ENCODE results near the gene RTN4R. TPM values are rescaled to one million over a fixed set of nuclear protein-coding genes. Genes with fewer than 3 reads are reported as not detected.

RTN4R gene
- total and polyA plus RNA-seq, 2 of the 4 experiments (the other 2 are of a cell fraction): 0.18 to 0.94 TPM

DNA sequence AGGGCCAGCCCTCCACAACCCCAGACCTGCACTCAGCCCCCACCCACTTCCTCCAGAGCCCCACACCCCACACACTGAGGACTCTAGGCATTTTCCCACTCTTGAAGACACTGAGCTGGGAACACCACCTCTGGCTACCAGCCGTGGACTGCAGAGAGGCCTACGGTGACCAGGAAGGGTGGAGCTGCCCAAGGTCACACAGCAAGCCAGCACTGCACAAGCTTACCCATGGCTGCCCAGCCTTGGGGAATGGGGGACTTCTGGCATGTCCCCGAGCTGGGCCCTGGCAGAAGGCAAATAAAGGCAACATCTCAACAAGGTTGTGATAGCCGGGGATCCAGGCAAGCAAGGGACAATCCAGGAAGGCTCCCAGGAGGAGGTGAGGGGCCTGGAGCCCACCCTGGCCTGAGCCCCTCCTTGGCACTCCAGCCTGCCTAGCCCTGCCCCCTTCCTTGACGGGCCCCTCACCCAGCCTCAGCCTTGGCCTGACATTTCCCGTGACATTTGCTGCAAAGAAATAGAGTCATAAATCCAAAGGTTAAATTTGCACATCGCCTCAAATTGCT, 5.5 kb downstream of the RTN4R start:
- H3K4me1 ChIP-seq (ENCODE audit: control insufficient read depth, insufficient read depth, low read length): no peaks in the 10 kb centered on the region
- no peak overlapping the region for H3K4me2 ChIP-seq (ENCODE audit: low read depth, low read length)
- no peak overlapping the region for H4K91ac ChIP-seq (ENCODE audit: insufficient read depth, low read depth, low read length)
- no peaks in the 10 kb centered on the region; the same call in none of the 2 replicates for H4K20me1 ChIP-seq (ENCODE audit: insufficient read depth, low read length)
- TF ChIP-seq, protein P1, sequence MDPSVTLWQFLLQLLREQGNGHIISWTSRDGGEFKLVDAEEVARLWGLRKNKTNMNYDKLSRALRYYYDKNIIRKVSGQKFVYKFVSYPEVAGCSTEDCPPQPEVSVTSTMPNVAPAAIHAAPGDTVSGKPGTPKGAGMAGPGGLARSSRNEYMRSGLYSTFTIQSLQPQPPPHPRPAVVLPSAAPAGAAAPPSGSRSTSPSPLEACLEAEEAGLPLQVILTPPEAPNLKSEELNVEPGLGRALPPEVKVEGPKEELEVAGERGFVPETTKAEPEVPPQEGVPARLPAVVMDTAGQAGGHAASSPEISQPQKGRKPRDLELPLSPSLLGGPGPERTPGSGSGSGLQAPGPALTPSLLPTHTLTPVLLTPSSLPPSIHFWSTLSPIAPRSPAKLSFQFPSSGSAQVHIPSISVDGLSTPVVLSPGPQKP (IDR thresholded peaks at IDR 0.05; ENCODE audit: borderline replicate concordance, low read depth, low read length): no peak
- TF ChIP-seq, protein P2, sequence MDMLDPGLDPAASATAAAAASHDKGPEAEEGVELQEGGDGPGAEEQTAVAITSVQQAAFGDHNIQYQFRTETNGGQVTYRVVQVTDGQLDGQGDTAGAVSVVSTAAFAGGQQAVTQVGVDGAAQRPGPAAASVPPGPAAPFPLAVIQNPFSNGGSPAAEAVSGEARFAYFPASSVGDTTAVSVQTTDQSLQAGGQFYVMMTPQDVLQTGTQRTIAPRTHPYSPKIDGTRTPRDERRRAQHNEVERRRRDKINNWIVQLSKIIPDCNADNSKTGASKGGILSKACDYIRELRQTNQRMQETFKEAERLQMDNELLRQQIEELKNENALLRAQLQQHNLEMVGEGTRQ (IDR thresholded peaks at IDR 0.05; ENCODE audit: low read depth, low read length): no peak
- TF ChIP-seq BHLHE40 (IDR thresholded peaks at IDR 0.05; ENCODE audit: low read depth, low read length) (no peak), RAD21 (IDR thresholded peaks at IDR 0.05; ENCODE audit: low read length) (no peak), FOS (IDR thresholded peaks at IDR 0.05; ENCODE audit: low read depth, low read length) (no peak), CEBPB (IDR thresholded peaks at IDR 0.05; ENCODE audit: low read depth, low read length) (no peak), RCOR1 (IDR thresholded peaks at IDR 0.05; ENCODE audit: insufficient replicate concordance, low read length) (no peak), MAZ (IDR thresholded peaks at IDR 0.05; ENCODE audit: borderline replicate concordance, low read depth, low read length) (no peak), POLR2A (IDR thresholded peaks at IDR 0.05; ENCODE audit: low read depth, low read length) (no peak)
- H2BK120ac ChIP-seq (ENCODE audit: low read depth, low read length): no peak overlapping the region
- no peaks in the 10 kb centered on the region for H3K9me3 ChIP-seq (ENCODE audit: control insufficient read depth, insufficient read depth, low read length)
- peaks cover 25% of the 10 kb centered on the region for H3K27me3 ChIP-seq (ENCODE audit: control insufficient read depth, insufficient read depth, low read length)
- no peak overlapping the region for H3K23ac ChIP-seq (ENCODE audit: low read depth, low read length)
- no peak overlapping the region for H3K56ac ChIP-seq (ENCODE audit: extremely low read depth, insufficient read depth, low read length)
- H2BK15ac ChIP-seq (ENCODE audit: low read depth, low read length): no peak overlapping the region
- CTCF ChIA-PET: no interaction called here
- no peaks in the 10 kb centered on the region for H3K36me3 ChIP-seq (ENCODE audit: control insufficient read depth, insufficient read depth, low read length)
- H4K5ac ChIP-seq (ENCODE audit: low read depth, low read length): no peak overlapping the region
- no peak overlapping the region for H3K27ac ChIP-seq (ENCODE audit: insufficient read depth, low read length)
- no peak overlapping the region for H2BK20ac ChIP-seq (ENCODE audit: low read depth, low read length)
- no peak overlapping the region for H2AFZ ChIP-seq (replicated peaks; ENCODE audit: low read length, poor library complexity)
- H2AK5ac ChIP-seq (ENCODE audit: low read depth, low read length): no peak overlapping the region
- no peak overlapping the region for H3K18ac ChIP-seq (ENCODE audit: low read depth, low read length)
- no peak overlapping the region for H2AK9ac ChIP-seq (replicated peaks; ENCODE audit: low read depth, low read length, poor library complexity)
- no peak for DNase-seq
- no peak overlapping the region for H2BK5ac ChIP-seq (ENCODE audit: low read depth, low read length, poor library complexity, severe bottlenecking)
- H3K9ac ChIP-seq (ENCODE audit: low read depth, low read length): no peak overlapping the region
- 51% methylated on average over 4 of the region's 7 CpGs; no CpG with 5 or more reads in 1 of the 2 experiments for WGBS, 2 experiments (ENCODE audit: extremely low coverage in 2 of 2, insufficient read length in 1 of 2)
- no peak overlapping the region for H3K4me3 ChIP-seq (ENCODE audit: insufficient read depth, low read depth, low read length)
- no peak overlapping the region for H4K8ac ChIP-seq (ENCODE audit: low read depth in 2 of 2, low read length in 2 of 2)
- POLR2A ChIA-PET (ENCODE audit: unreplicated experiment): no interaction called here
- no peaks in the 10 kb centered on the region for H3K9me1 ChIP-seq (ENCODE audit: insufficient read depth, low read length)
- ATAC-seq (ENCODE audit: low read depth): no peak
- H3K4ac ChIP-seq (ENCODE audit: low read depth, low read length): no peak overlapping the region
- no peaks in the 10 kb centered on the region for H3K79me1 ChIP-seq (ENCODE audit: low read depth in 1 of 2, low read length in 2 of 2)
- dilution Hi-C loops (cut with HindIII; ENCODE audit: low sequenced_read_pairs, unreplicated experiment) (no loop called here), in situ Hi-C loops (cut with MboI; ENCODE audit: low sequenced_read_pairs) (no loop called here), intact Hi-C loops (cut with micrococcal nuclease) (no loop called here)
- BruUV-seq (replicated peaks): no TSS peak
- H3K14ac ChIP-seq (replicated peaks; ENCODE audit: low read depth, low read length): no peak overlapping the region

All from IMR-90 (cell line).